ENCODE data around the gene CLIC2. TPM values are rescaled to one million over a fixed set of nuclear protein-coding genes. Genes with fewer than 3 reads are reported as not detected.

CLIC2 gene
- total and polyA plus RNA-seq, 12 donors, result 4.8 to 22.0 (median 11.1) TPM

Small RNA genes lying within 50 kb of the gene (microRNA-seq; reads per million reads assigned to microRNA genes)
- 0 reads per million in 3 donors for gene MIR1184-2

Small RNA genes lying within 50 kb of the gene (small RNA-seq; reads per million reads assigned to genes)
- gene AC234781.4, result 0 reads per million in 2 donors
- gene MIR1184-2, result 0 reads per million in 2 donors

Other genes with a start within 250 kb of the CLIC2 start
- 10 to 100 TPM; 18.2 to 94.0 (median 40.1) TPM for gene VBP1, start 118.2 kb downstream of the CLIC2 start, total RNA-seq
- gene VBP1, start 118.2 kb downstream of the CLIC2 start, polyA plus RNA-seq, result 10 to 100 TPM; 18.7 to 85.4 (median 19.5) TPM
- gene RAB39B, start 70.1 kb downstream of the CLIC2 start, total RNA-seq, result 1 to 10 TPM in 3 of 9 donors, under 1 TPM in 6; 0.18 to 5.7 (median 0.76) TPM
- 1 to 10 TPM in 2 of 3 donors, under 1 TPM in 1; 0.77 to 2.6 (median 1.8) TPM for gene RAB39B, start 70.1 kb downstream of the CLIC2 start, polyA plus RNA-seq
- gene F8A2, start 47.5 kb upstream of the CLIC2 start, total RNA-seq, result 10 to 100 TPM in 1 of 9 donors, 1 to 10 TPM in 1, not detected in 7; 7.1 to 25.1 TPM
- not detected for gene F8A2, start 47.5 kb upstream of the CLIC2 start, polyA plus RNA-seq
- 10 to 100 TPM in 6 of 9 donors, 1 to 10 TPM in 2, under 1 TPM in 1; 0.61 to 31.7 (median 13.1) TPM for gene F8A3, start 124.0 kb upstream of the CLIC2 start, total RNA-seq
- 1 to 10 TPM in 1 of 3 donors, not detected in 2; 3.0 TPM for gene F8A3, start 124.0 kb upstream of the CLIC2 start, polyA plus RNA-seq